ACHN (cell line): ENCODE results near the gene LRRC45.

Experiments
- DNase-seq: peaks from one replicate; pipeline ENCODE4 v3.0.0-alpha.2; 2015
- in situ Hi-C: cut with HindIII; loops from 2 replicates; pipeline ENCODE4 v1.10.0; 2017; ENCODE audit warnings: low sequenced_read_pairs, low pct_ligation_motif_present, low pct_unique_long_range_greater_than_20kb

Gene LRRC45

GRCh38 chr17:82065193-82065637, 42.1 kb downstream of the LRRC45 start:
- DNase-seq: peak; percentile 44
- in situ Hi-C loops: no loop called here

- in situ Hi-C loops: no loop called here
- DNase-seq: peak; percentile 61
Observed at GRCh38 chr17:82065638-82066303, 42.7 kb downstream of the LRRC45 start, which contains the start of gene DUS1L. Gene DUS1L, minus strand, starts transcription at chr17:82065804. Its CDS starts 745 bp downstream, at chr17:82065059.

GRCh38 chr17:82070611-82071010, 47.5 kb downstream of the LRRC45 start:
- DNase-seq: no peak
- in situ Hi-C loops: no loop called here

GRCh38 chr17:82072827-82073226, 49.7 kb downstream of the LRRC45 start:
- in situ Hi-C loops: no loop called here
- DNase-seq: no peak

- in situ Hi-C loops: no loop called here
- no peak for DNase-seq
Observed at GRCh38 chr17:82073446-82073845, 50.3 kb downstream of the LRRC45 start.

GRCh38 chr17:82076018-82076784, 53.1 kb downstream of the LRRC45 start:
- DNase-seq: no peak
- in situ Hi-C loops: no loop called here

- in situ Hi-C loops: no loop called here
- DNase-seq: no peak
Observed at GRCh38 chr17:82076785-82077591, 53.9 kb downstream of the LRRC45 start.

- no peak for DNase-seq
- in situ Hi-C loops: no loop called here
Observed at GRCh38 chr17:82077617-82078358, 54.7 kb downstream of the LRRC45 start.

GRCh38 chr17:82078433-82078832, 55.3 kb downstream of the LRRC45 start:
- DNase-seq: no peak
- in situ Hi-C loops: no loop called here

GRCh38 chr17:82079001-82079677, 56.0 kb downstream of the LRRC45 start:
- no peak for DNase-seq
- in situ Hi-C loops: no loop called here

GRCh38 chr17:82080048-82080788, 57.1 kb downstream of the LRRC45 start:
- DNase-seq: no peak
- in situ Hi-C loops: no loop called here
